Upper lobe of left lung (tissue), 6 donors: ENCODE data around the gene SRPK2. TPM values are rescaled to one million over a fixed set of nuclear protein-coding genes. Genes with fewer than 3 reads are reported as not detected.
"Not testable (repeated sequence)": the region's sequence is repeated elsewhere in the genome, so short reads cannot be mapped to it uniquely, and the experiment has no call there.

Source experiments
- ATAC-seq, 2 donors: fragments of 200-7000 bp; cut with Tn5 transposase; one replicate each; pipeline ENCODE4 v1.9.1; 2022; ENCODE audit warnings: mild to moderate bottlenecking in 2 of 2, moderate library complexity in 2 of 2; ENCODE audit not compliant: low FRiP score in 2 of 2
- DNase-seq, 2 donors: peaks; one replicate each; pipeline ENCODE4 v3.0.0-alpha.2; 2019 to 2020
- H3K27ac ChIP-seq, 4 donors: fragments of 200-600 bp; sonication (generic); one replicate each; pipeline ENCODE4 v1.5.1; 2016 to 2019
- H3K27me3 ChIP-seq, 4 donors: fragments of 200-600 bp; sonication (generic); one replicate each; pipeline ENCODE4 v1.5.1; 2017 to 2019
- H3K36me3 ChIP-seq, 4 donors: fragments of 200-600 bp; sonication (generic); one replicate each; pipeline ENCODE4 v1.5.1; 2016 to 2019
- H3K4me1 ChIP-seq, 4 donors: fragments of 200-600 bp; sonication (generic); one replicate each; pipeline ENCODE4 v1.5.1; 2018 to 2019
- H3K4me3 ChIP-seq, 4 donors: fragments of 200-600 bp; sonication (generic); one replicate each; pipeline ENCODE4 v1.5.1; 2017 to 2019; ENCODE audit warnings: mild to moderate bottlenecking in 2 of 4, moderate library complexity in 1 of 4
- H3K9me3 ChIP-seq, 4 donors: fragments of 200-600 bp; sonication (generic); one replicate each; pipeline ENCODE4 v1.5.1; 2018 to 2019
- EP300 ChIP-seq, 4 donors: sonication (generic); formaldehyde crosslinking; IDR thresholded peaks; one replicate each; pipeline ENCODE4 v1.5.1; 2017; ENCODE audit warnings: antibody characterized with exemption in 4 of 4, control low read depth in 2 of 4
- POLR2A ChIP-seq, 4 donors: fragments of 450-650 bp; IDR thresholded peaks; one replicate each; pipeline ENCODE4 v1.5.1; 2016 to 2017; ENCODE audit warnings: antibody characterized with exemption in 4 of 4, mild to moderate bottlenecking in 2 of 4
- POLR2AphosphoS5 ChIP-seq, 2 donors: sonication (generic); formaldehyde crosslinking; IDR thresholded peaks; one replicate each; pipeline ENCODE4 v1.5.1; 2017; ENCODE audit warnings: antibody characterized with exemption in 2 of 2
- WGBS, 2 donors: methylation state at CpG; one replicate each; pipeline ENCODE4 v1.1.5; 2017 to 2018; 5-methylcytosine and 5-hydroxymethylcytosine counted together
- total RNA-seq, 6 donors: library from RNA; depleted of rRNA in 4 of 6; stranded (reverse); fragments of >200 nt in 4 of 6; gene quantifications; one replicate each; pipeline versions ENCODE4 v1.1.0 to v1.2.1, GENCODE V29; 2016 to 2021
- TF ChIP-seq, protein P1 (sequence below), 6 experiments: fragments of 450-650 bp in 4 of 6; fragments of 200-600 bp in 2 of 6; sonication (generic) in 2 of 6; IDR thresholded peaks; one replicate each; pipeline ENCODE4 v1.5.1; 2016 to 2019; ENCODE audit warnings: antibody characterized with exemption in 6 of 6
- donor health status: DM: no; HTN: no; CAD: no; lungs with moderate emphysema.
- donor health status: DM: no; HTN: yes; CAD: no; lungs with severe emphysema.

The SRPK2 gene
- total RNA-seq, 6 donors from 2014 or later, result 29.6 to 55.6 (median 45.6) TPM

DNA sequence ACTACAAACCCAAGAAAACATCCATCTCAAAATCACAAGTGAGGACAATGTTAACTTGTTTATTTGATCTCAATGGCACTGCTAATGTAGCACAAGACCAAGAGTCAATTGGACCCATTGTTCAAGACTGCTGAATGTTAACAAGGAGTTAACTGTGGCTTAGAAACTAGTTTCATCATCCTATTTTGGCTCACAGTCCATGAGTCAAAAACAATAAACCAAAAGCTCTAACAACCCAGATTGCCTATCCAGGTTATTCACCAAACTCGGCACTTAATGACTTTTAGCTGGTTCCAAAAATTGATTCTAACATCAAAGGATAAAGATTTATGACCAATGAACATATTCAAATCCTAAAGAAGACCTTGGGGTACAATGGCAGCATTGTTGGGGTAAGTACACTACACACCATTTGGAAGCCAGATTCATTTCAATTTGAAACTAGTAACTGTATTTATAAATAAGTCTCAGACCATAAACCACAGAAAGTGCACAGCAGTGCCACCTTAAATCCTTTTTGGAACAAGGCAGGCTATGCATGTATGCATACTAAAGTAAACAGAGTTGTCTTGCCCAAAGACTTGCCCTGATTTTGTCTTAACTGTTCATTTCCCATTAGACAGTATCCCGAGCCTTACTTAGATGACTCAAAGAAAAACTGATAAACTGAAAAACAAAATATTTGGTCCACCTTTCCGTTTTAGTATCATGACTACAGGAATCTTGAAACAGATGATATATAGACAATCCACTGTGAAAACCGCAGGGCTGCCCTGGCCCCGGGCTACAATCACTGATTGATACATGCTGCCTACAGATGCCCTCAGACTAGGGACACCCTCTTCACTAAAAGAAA, 84.5 kb downstream of the SRPK2 start:
- 55% methylated on average over 5 of the region's 5 CpGs for WGBS, 2 donors
- DNase-seq, result no peak
- H3K27ac ChIP-seq, result no peak overlapping the region
- no peaks in the 10 kb centered on the region for H3K36me3 ChIP-seq
- TF ChIP-seq POLR2A (IDR thresholded peaks at IDR 0.05), result no peak
- no peak for TF ChIP-seq POLR2AphosphoS5 (IDR thresholded peaks at IDR 0.05)
- TF ChIP-seq EP300 (IDR thresholded peaks at IDR 0.05), result no peak
- TF ChIP-seq, protein P1, sequence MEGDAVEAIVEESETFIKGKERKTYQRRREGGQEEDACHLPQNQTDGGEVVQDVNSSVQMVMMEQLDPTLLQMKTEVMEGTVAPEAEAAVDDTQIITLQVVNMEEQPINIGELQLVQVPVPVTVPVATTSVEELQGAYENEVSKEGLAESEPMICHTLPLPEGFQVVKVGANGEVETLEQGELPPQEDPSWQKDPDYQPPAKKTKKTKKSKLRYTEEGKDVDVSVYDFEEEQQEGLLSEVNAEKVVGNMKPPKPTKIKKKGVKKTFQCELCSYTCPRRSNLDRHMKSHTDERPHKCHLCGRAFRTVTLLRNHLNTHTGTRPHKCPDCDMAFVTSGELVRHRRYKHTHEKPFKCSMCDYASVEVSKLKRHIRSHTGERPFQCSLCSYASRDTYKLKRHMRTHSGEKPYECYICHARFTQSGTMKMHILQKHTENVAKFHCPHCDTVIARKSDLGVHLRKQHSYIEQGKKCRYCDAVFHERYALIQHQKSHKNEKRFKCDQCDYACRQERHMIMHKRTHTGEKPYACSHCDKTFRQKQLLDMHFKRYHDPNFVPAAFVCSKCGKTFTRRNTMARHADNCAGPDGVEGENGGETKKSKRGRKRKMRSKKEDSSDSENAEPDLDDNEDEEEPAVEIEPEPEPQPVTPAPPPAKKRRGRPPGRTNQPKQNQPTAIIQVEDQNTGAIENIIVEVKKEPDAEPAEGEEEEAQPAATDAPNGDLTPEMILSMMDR (IDR thresholded peaks at IDR 0.05), result no peak
- H3K4me3 ChIP-seq, result no peak overlapping the region
- H3K4me1 ChIP-seq, result peaks cover 0 to 10% (median 2%) of the 10 kb centered on the region in 4 donors
- no peak for ATAC-seq
- H3K9me3 ChIP-seq, result no peaks in the 10 kb centered on the region
- H3K27me3 ChIP-seq, result no peaks in the 10 kb centered on the region

DNA sequence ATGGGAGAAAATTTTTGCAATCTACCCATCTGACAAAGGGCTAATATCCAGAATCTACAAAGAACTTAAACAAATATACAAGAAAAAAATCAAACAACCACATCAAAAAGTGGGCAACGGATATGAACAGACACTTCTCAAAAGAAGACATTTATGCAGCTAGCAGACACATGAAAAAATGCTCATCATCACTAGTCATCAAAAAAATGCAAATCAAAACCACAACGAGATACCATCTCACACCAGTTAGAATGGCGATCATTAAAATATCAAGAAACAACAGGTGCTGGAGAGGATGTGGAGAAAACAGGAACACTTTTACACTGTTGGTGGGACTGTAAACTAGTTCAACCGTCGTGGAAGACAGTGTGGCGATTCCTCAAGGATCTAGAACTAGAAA, 88.1 kb downstream of the SRPK2 start:
- 84 to 85% methylated on average over 6 of the region's 6 CpGs for WGBS, 2 donors
- DNase-seq, H3K36me3 ChIP-seq, H3K27me3 ChIP-seq, ATAC-seq, H3K9me3 ChIP-seq, H3K27ac ChIP-seq, H3K4me3 ChIP-seq: not testable (repeated sequence)
- peaks cover 0 to 10% (median 9%) of the 10 kb centered on the region in 4 donors for H3K4me1 ChIP-seq

DNA sequence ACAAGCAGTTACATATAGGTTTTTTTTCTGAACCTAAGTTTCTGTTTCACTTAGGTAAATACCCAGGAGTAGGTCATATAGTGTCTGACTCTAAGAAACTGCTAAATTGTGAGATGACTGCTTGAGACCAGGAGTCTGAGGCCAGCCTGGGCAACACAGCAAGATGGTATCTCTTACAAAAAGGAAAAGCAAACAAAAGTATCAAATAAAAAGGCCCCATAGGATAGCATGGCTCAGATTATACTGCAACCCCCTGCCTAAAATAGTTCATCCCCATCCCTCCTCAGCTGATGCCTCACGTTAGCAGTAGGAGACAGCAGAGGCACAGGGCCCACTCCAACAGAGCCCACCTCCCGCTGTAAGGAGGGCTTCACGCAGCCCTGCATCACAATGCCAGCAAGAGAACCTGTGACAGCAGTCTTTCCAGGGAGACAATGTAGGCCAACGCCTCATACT, 90.3 kb downstream of the SRPK2 start:
- TF ChIP-seq POLR2A (IDR thresholded peaks at IDR 0.05), result no peak
- no peak for TF ChIP-seq EP300 (IDR thresholded peaks at IDR 0.05)
- no peak for TF ChIP-seq POLR2AphosphoS5 (IDR thresholded peaks at IDR 0.05)
- TF ChIP-seq, protein P1 (IDR thresholded peaks at IDR 0.05), result no peak
- Histone ChIP-seq H3K36me3 (no peaks in the 10 kb centered on the region), H3K4me3 (no peak overlapping the region), H3K27ac (no peak overlapping the region), H3K27me3 (no peaks in the 10 kb centered on the region), H3K4me1 (peaks cover 0 to 10% (median 4%) of the 10 kb centered on the region in 4 donors), H3K9me3 (no peaks in the 10 kb centered on the region)
- DNase-seq (no peak), ATAC-seq (no peak)
- 92 to 93% methylated on average over 4 of the region's 4 CpGs for WGBS, 2 donors

DNA sequence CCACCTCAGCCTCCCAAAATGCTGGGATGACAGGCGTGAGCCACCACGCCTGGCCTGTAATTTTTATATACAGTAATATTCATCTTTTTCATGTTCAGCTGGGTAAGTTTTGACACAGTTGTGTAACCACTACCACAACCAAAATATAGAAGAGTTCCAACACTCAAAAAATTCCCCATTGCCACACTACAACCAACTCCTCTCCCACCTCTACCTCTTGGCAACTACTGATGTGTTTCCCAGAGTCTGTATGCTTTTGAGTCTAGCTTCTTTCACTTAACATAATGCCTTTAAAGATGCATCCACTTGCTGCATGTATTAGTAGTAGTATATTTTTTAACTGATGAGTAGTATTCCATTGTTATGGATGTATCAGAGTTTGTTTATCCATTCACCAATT, 90.7 kb downstream of the SRPK2 start:
- ATAC-seq (no peak), DNase-seq (no peak)
- Histone ChIP-seq H3K27ac (no peak overlapping the region), H3K4me1 (peaks cover 0 to 10% (median 4%) of the 10 kb centered on the region in 4 donors), H3K9me3 (no peaks in the 10 kb centered on the region), H3K27me3 (no peaks in the 10 kb centered on the region), H3K36me3 (no peaks in the 10 kb centered on the region), H3K4me3 (no peak overlapping the region)
- TF ChIP-seq POLR2AphosphoS5 (IDR thresholded peaks at IDR 0.05) (no peak), POLR2A (IDR thresholded peaks at IDR 0.05) (no peak), EP300 (IDR thresholded peaks at IDR 0.05) (no peak)
- TF ChIP-seq, protein P1 (IDR thresholded peaks at IDR 0.05), result no peak
- 88 to 96% methylated on average over 2 of the region's 2 CpGs for WGBS, 2 donors

DNA sequence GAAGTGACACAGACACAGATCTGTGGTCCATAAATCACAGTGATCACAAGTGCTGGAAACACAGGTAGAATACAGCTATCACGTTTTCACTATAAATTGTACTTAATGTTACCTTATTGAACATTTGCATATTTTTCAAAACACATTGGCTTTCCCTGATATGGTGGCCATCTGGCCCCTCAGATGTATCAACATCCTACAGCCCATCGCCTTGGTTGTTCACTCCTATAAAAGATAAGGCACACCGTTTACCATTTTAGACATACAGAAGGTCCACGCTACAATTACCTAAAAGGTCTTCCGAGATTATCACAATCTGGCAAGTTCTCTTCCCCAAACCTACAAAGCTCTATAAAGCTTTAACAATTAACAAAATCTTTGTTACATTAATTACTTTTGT, 91.4 kb downstream of the SRPK2 start:
- Histone ChIP-seq H3K27ac (no peak overlapping the region), H3K4me1 (peaks cover 0 to 10% (median 4%) of the 10 kb centered on the region in 4 donors), H3K9me3 (no peaks in the 10 kb centered on the region), H3K27me3 (no peaks in the 10 kb centered on the region), H3K36me3 (no peaks in the 10 kb centered on the region), H3K4me3 (no peak overlapping the region)
- ATAC-seq (no peak), DNase-seq (no peak)
- WGBS, 2 donors, result 96 to 100% methylated on average over 5 of the region's 5 CpGs
- TF ChIP-seq EP300 (IDR thresholded peaks at IDR 0.05) (no peak), POLR2AphosphoS5 (IDR thresholded peaks at IDR 0.05) (no peak), POLR2A (IDR thresholded peaks at IDR 0.05) (no peak)
- TF ChIP-seq, protein P1 (IDR thresholded peaks at IDR 0.05), result no peak
